GOT3 (cell line): ENCODE results near the gene CTDP1.

Source experiments
- DNase-seq: peaks from one replicate; lab custom pipeline; 2025; ENCODE audit warnings: mixed read lengths; lab: John Stamatoyannopoulos, UW

Gene CTDP1

DNA sequence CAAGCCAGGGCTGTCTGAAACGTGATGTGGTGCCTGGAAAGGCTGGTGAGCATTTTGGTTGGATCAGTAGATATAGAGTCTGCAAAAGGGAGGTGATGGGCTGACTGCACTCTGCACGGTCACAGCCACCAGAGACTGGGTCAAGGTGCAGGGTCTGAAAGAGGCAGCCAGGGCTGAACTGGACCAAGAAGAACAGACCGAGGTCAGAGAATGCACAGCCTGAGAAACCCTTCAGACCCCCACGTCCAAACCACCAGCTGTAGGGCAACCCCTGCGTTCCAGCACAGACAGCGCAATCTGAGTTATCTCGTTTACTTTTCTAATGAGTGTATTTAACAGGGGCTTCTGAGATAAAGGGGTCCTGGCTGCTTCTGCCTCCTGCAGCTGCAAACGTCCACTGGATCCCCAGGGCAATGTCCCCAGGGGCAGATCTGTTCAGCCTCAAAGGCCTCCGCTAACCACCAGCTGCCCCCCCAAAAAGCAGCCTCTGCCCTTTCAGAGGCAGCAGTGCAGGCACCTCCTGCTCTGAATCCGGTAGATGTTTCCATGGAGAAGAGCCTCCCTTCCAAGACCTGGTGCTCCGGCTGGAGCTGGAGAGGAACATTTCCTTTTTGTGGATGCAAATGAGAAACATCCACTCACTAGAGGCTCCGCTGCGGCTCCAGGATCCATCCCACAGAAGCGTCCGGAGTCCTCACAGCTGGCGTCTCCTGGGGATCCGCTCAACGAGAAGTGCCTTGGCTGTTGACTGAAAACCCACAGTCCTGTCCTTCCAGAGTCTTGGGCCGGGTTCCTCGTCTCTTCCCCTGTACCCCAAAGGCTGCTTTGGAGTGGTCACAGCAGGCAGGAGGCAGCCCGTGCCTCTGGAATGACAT is 117.2 kb downstream of the CTDP1 start:
- DNase-seq: no peak

GRCh38 chr18:79797518-79798345 is 118.1 kb downstream of the CTDP1 start, which contains the start of gene KCNG2:
TSS of gene KCNG2 (plus strand) at chr18:79797938. CDS start at chr18:79863668, 65,730 bp downstream.
- DNase-seq: no peak

DNA sequence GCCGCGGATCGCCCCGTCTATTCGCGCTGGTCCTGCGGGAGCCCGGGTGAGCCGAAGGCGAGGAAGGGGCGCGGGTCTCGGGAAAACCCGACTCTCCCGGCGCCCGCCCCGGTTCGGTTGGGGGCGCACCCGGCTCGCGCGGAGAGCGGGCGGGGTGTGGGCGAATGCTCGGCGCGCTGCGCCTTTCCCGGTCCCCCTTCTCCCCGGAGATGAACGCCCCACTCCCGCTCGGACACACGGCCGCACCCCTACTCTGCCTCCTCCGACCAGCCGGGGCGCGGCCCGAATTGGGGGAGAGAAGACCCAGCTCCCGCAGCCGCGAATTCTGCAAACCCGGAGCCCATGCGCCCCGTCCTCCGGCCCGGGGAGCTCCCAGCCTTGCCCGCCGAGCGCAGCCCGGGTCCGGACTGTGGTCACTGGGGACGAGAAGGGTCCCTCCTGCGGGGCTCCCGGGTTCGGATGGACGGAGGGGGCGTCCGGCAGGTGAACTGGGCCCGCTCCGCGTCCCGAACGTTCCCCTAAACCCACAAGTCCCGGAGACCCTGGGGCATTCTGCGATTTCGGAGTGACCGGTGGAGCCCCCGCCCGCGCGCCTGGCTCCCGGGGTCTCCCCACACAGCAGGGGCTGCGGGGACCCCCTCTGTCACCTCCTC is 118.9 kb downstream of the CTDP1 start:
- no peak for DNase-seq

DNA sequence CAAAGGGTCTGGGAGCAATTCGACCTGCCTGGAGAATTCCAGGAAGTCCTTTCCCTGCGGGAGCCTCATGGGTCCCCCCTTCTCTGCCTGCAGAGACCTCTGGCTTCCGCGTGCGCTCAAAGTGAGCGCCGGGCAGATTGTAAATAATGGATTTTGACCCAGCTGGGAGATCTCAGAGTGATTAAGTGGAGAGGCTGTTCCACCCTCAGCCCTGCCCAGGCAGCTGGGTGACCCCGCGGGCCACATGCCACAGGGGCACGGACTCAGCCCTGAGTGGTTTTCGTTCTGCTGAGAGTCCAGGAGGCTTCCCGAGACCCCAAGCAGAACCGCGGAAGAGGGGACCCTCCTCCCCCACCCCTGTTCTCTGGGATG is 119.4 kb downstream of the CTDP1 start:
- no peak for DNase-seq

GRCh38 chr18:79799619-79800370 is 120.2 kb downstream of the CTDP1 start:
- no peak for DNase-seq

GRCh38 chr18:79800371-79801180 is 121.0 kb downstream of the CTDP1 start:
- DNase-seq: no peak

GRCh38 chr18:79801217-79801616 is 121.6 kb downstream of the CTDP1 start:
- no peak for DNase-seq

GRCh38 chr18:79801641-79802040 is 122.0 kb downstream of the CTDP1 start:
- no peak for DNase-seq

DNA sequence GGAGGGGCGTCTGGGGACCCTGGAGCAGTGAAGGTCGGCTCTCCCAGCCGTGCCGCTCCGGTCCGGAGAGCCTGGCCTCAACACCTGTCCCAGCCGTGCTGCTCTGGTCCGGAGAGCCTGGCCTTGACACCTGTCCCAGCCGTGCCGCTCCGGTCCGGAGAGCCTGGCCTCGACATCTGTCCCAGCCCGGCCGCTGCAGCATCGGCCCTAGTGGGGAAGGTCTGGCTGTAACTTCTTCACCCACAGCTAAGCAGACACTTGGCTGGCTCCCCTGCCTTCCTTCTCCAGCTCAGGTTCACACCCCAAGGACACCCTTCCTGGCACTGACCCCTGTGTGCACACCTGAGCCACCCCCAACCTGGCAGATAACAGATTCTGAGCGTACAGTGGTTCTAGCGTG is 122.7 kb downstream of the CTDP1 start:
- DNase-seq: no peak

DNA sequence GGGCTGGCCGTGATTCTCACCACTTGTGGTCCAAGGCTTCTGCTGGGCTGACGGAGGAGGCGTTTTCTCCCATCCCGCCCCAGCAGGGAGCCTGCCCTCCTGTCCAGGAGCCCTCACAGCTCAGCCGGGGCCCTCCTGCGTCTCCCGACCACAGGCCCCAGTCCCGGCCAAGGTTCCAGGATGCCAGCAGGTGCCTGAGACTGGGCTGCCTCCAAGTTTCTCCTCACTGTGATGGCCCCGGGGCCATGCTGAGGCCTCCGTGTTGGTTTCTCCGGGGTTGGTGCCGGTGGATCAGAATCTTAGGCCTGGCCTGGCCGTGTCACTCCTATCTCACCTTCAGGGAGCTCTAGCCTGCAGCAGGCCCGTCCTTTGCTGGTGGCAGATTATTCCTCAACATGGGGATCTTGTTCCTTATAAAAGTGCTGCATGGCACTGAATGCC is 124.0 kb downstream of the CTDP1 start:
- DNase-seq: no peak
